ENCODE measurements around the gene CAMK2D. TPM values are rescaled to one million over a fixed set of nuclear protein-coding genes. Genes with fewer than 3 reads are reported as not detected.
A peak's percentile ranks its signal among the peaks of the same experiment; 100 is the strongest.

CAMK2D gene
- total RNA-seq, 1 experiment from 2014 or later, result 15.4 TPM

DNA sequence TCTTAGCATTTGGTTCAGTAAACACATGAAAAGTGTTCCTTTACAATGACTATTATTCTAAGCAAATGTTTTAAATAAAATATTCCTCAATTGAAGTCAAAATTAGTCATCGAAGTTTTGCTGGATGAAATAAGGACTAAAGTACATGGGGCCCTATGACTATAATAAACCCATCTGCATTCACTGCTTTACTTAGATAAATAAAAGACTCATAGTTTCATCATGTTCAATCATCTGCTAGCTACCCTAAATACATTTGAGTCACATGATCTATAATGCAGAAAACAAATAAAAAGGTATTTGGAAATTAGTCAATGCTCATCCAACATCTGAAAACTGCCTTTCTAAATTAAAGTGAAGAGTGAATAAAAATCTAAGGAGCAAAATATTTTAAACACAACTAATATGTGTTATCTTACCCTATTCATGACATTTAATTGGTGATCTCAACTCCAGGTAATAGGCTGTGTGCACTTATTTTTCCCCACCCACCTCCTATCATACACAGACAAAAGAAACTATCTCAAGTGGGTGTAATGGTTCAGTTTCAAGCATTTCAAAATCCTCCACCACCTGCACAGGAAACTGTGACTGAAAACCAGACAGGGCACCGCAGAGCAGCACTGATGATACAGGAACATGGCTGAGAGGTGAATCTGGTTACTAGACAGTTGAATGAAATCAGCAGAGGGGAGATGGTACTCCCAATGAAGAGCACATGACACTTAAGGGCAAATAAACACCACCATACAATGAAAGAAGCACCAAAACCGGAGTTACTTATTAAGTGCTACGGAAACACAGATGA, 78.6 kb downstream of the CAMK2D start:
- peak overlapping the region; percentile 39 for H3K27ac ChIP-seq (ENCODE audit: low read length)
- ATAC-seq, result peak; percentile 89

DNA sequence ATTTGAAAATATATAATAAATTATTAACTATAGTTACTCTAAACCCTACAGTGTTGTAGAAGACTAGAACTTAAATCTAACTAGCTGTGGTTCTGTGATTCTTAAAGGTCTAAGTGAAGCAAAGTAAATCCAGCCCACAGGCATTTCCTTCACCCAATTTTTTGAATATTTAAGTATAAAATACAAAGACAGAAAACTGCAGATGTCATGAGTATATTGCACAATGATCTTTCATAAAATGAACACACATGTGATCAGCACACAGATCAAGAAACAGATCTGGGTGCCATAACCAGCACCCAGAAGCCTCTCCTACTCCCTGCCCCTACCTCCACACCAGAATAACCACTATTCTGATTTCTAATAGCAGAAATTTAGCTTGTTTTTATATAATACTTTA, 82.9 kb downstream of the CAMK2D start:
- H3K4me2 ChIP-seq (ENCODE audit: low read length), result no peak overlapping the region
- H2AFZ ChIP-seq (ENCODE audit: low read length), result no peak overlapping the region
- intact Hi-C loops (cut with micrococcal nuclease), result no loop called here
- ATAC-seq (no peak), DNase-seq (no peak)
- H3K27me3 ChIP-seq (ENCODE audit: low read length), result no peaks in the 10 kb centered on the region
- no peaks in the 10 kb centered on the region for H4K20me1 ChIP-seq (ENCODE audit: low read length)
- no peak overlapping the region for H3K4me3 ChIP-seq (ENCODE audit: low read length)
- no TSS peak for BruUV-seq (replicated peaks)
- no peak overlapping the region for H3K27ac ChIP-seq (ENCODE audit: low read length)
- H3K9me2 ChIP-seq (replicated peaks; ENCODE audit: low read length), result no peaks in the 10 kb centered on the region
- peaks cover 19% of the 10 kb centered on the region for H3K4me1 ChIP-seq (ENCODE audit: insufficient read depth, low read length)
- no peaks in the 10 kb centered on the region for H3K9me3 ChIP-seq (ENCODE audit: low read length)
- no peaks in the 10 kb centered on the region for H3K79me2 ChIP-seq (ENCODE audit: low read length)
- no peak overlapping the region for H3K9ac ChIP-seq (ENCODE audit: low read length)
- peaks cover 2% of the 10 kb centered on the region for H3F3A ChIP-seq (ENCODE audit: low read length, unreplicated experiment)
- POLR2A ChIA-PET (ENCODE audit: unreplicated experiment), result no interaction called here
- TF ChIP-seq, protein P1, sequence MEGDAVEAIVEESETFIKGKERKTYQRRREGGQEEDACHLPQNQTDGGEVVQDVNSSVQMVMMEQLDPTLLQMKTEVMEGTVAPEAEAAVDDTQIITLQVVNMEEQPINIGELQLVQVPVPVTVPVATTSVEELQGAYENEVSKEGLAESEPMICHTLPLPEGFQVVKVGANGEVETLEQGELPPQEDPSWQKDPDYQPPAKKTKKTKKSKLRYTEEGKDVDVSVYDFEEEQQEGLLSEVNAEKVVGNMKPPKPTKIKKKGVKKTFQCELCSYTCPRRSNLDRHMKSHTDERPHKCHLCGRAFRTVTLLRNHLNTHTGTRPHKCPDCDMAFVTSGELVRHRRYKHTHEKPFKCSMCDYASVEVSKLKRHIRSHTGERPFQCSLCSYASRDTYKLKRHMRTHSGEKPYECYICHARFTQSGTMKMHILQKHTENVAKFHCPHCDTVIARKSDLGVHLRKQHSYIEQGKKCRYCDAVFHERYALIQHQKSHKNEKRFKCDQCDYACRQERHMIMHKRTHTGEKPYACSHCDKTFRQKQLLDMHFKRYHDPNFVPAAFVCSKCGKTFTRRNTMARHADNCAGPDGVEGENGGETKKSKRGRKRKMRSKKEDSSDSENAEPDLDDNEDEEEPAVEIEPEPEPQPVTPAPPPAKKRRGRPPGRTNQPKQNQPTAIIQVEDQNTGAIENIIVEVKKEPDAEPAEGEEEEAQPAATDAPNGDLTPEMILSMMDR (conservative IDR thresholded peaks at IDR 0.05; ENCODE audit: low read depth, low read length), result no peak
- TF ChIP-seq EZH2phosphoT487 (IDR thresholded peaks at IDR 0.05; ENCODE audit: borderline replicate concordance, low read length), result no peak
- TF ChIP-seq EZH2 (IDR thresholded peaks at IDR 0.05; ENCODE audit: low read length, unreplicated experiment), result no peak
- H3K36me3 ChIP-seq (ENCODE audit: low read depth, low read length), result no peaks in the 10 kb centered on the region
- CTCF ChIA-PET, result no interaction called here

More for the DNA sequence above, 78.6 kb downstream of the CAMK2D start:
- Histone ChIP-seq H2AFZ (ENCODE audit: low read length) (no peak overlapping the region), H4K20me1 (ENCODE audit: low read length) (no peaks in the 10 kb centered on the region), H3F3A (ENCODE audit: low read length, unreplicated experiment) (peaks cover 2% of the 10 kb centered on the region), H3K4me2 (ENCODE audit: low read length) (peak overlapping the region; percentile 34), H3K79me2 (ENCODE audit: low read length) (no peaks in the 10 kb centered on the region), H3K9me2 (replicated peaks; ENCODE audit: low read length) (no peaks in the 10 kb centered on the region), H3K4me1 (ENCODE audit: insufficient read depth, low read length) (peaks cover 11% of the 10 kb centered on the region), H3K9ac (ENCODE audit: low read length) (no peak overlapping the region), H3K27me3 (ENCODE audit: low read length) (no peaks in the 10 kb centered on the region), H3K36me3 (ENCODE audit: low read depth, low read length) (no peaks in the 10 kb centered on the region), H3K9me3 (ENCODE audit: low read length) (no peaks in the 10 kb centered on the region), H3K4me3 (ENCODE audit: low read length) (no peak overlapping the region)
- CTCF ChIA-PET, result interaction anchor here (0.5 kb wide), 1 partner anchor 1348 kb away, joined by 6 read pairs; no protein-coding TSS in a partner anchor
- TF ChIP-seq, protein P1 (conservative IDR thresholded peaks at IDR 0.05; ENCODE audit: low read depth, low read length), result no peak
- TF ChIP-seq EZH2phosphoT487 (IDR thresholded peaks at IDR 0.05; ENCODE audit: borderline replicate concordance, low read length) (no peak), EZH2 (IDR thresholded peaks at IDR 0.05; ENCODE audit: low read length, unreplicated experiment) (no peak)
- DNase-seq, result peak; percentile 70
- BruUV-seq (replicated peaks), result no TSS peak
- intact Hi-C loops (cut with micrococcal nuclease), result no loop called here
- POLR2A ChIA-PET (ENCODE audit: unreplicated experiment), result no interaction called here

DNA sequence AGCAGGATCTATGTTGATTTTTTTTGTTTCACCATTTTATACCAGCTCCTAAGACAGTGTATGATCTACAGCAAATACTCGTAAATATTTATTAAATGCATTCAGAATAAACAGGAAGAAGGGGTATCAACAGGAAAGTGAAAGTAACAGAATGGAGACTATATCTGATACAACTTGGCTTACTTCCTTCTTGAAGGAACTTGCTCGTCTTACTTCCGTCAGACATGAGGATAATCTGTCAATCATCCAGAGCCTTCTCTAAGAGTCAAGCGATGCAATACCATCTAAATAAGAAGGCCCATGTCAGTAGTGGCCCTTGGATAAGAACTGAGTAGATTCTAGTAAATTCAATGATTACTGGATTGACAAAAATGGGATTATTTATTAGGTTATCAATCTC, 84.2 kb downstream of the CAMK2D start:
- H3K4me1 ChIP-seq (ENCODE audit: insufficient read depth, low read length), result peaks cover 17% of the 10 kb centered on the region
- no peak overlapping the region for H3K4me2 ChIP-seq (ENCODE audit: low read length)
- H3F3A ChIP-seq (ENCODE audit: low read length, unreplicated experiment), result peaks cover under 1% of the 10 kb centered on the region
- no peaks in the 10 kb centered on the region for H3K36me3 ChIP-seq (ENCODE audit: low read depth, low read length)
- no peak overlapping the region for H3K27ac ChIP-seq (ENCODE audit: low read length)
- no peaks in the 10 kb centered on the region for H3K9me3 ChIP-seq (ENCODE audit: low read length)
- H3K9ac ChIP-seq (ENCODE audit: low read length), result no peak overlapping the region
- H3K27me3 ChIP-seq (ENCODE audit: low read length), result no peaks in the 10 kb centered on the region
- no peak overlapping the region for H3K4me3 ChIP-seq (ENCODE audit: low read length)
- no peaks in the 10 kb centered on the region for H3K9me2 ChIP-seq (replicated peaks; ENCODE audit: low read length)
- TF ChIP-seq, protein P1 (conservative IDR thresholded peaks at IDR 0.05; ENCODE audit: low read depth, low read length), result no peak
- TF ChIP-seq EZH2phosphoT487 (IDR thresholded peaks at IDR 0.05; ENCODE audit: borderline replicate concordance, low read length) (no peak), EZH2 (IDR thresholded peaks at IDR 0.05; ENCODE audit: low read length, unreplicated experiment) (no peak)
- H3K79me2 ChIP-seq (ENCODE audit: low read length), result no peaks in the 10 kb centered on the region
- no TSS peak for BruUV-seq (replicated peaks)
- ATAC-seq, result no peak
- no peak for DNase-seq
- intact Hi-C loops (cut with micrococcal nuclease), result no loop called here
- H4K20me1 ChIP-seq (ENCODE audit: low read length), result no peaks in the 10 kb centered on the region
- POLR2A ChIA-PET (ENCODE audit: unreplicated experiment), result no interaction called here
- CTCF ChIA-PET, result no interaction called here
- H2AFZ ChIP-seq (ENCODE audit: low read length), result no peak overlapping the region
